ENCODE results near the gene TNFAIP8L3.

DNA sequence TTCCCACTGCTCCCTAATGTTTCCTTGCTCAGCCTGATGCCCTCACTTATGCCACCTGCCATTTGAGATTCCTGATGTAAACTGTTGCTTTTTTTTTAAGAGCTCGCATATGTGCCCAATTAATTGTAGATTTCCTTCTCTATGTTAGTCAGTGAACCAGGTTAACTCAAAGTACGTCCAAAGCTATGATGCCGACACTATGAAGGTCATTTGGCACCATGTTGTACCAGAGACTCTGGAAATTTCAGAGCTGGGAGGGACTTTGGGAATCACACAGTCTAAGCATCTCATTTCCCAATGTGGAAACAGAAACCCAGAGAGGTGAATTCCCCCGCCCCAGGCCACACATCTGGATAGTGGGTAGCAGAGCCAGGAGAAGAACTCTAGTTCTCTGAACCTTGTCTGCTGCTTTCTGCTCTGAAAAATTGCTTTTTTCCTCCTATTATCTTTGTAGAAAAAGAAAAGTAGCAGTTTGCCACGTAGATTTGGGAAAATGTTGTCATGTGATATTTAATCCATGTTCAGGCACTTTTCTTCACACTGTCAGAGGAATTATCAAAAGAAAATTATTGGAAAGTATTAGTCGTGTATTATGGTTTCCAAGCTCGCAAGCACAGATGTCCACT is 38.5 kb upstream of the TNFAIP8L3 start:
- TF ChIP-seq, protein P1, sequence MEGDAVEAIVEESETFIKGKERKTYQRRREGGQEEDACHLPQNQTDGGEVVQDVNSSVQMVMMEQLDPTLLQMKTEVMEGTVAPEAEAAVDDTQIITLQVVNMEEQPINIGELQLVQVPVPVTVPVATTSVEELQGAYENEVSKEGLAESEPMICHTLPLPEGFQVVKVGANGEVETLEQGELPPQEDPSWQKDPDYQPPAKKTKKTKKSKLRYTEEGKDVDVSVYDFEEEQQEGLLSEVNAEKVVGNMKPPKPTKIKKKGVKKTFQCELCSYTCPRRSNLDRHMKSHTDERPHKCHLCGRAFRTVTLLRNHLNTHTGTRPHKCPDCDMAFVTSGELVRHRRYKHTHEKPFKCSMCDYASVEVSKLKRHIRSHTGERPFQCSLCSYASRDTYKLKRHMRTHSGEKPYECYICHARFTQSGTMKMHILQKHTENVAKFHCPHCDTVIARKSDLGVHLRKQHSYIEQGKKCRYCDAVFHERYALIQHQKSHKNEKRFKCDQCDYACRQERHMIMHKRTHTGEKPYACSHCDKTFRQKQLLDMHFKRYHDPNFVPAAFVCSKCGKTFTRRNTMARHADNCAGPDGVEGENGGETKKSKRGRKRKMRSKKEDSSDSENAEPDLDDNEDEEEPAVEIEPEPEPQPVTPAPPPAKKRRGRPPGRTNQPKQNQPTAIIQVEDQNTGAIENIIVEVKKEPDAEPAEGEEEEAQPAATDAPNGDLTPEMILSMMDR (IDR thresholded peaks at IDR 0.05; ENCODE audit: insufficient read depth, low read length, poor library complexity, severe bottlenecking) = no peak
- no peak for TF ChIP-seq EZH2phosphoT487 (conservative IDR thresholded peaks at IDR 0.05; ENCODE audit: low read length)

All from SU-DHL-6 (cell line).